ENCODE results near the gene SLC13A2. TPM values are rescaled to one million over a fixed set of nuclear protein-coding genes. Genes with fewer than 3 reads are reported as not detected.

SLC13A2 gene
- total RNA-seq, 1 experiment from 2014 or later = 0.57 TPM

DNA sequence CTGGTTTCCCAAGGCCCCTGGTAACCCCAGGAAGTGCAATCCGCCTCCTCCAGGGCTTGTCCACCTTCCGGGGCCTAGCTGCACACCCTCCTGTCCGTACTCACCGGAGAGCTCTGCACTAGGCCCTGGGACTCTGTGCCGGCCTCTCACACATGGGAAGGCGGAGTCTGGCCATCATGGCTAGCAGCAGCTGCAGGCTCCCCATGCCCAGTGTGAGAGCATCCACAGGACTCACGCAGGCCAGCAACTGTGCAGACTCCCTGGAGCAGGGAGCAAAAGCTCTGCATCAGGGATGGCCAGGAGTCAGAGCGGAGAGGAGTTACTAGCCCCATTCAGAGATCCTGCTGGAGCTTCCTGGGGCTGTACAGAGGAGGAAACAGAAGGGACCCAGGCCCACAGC lies 52.9 kb downstream of the SLC13A2 start:
- POLR2A ChIA-PET = no interaction called here
- Mint-ChIP-seq H3K27me3 (ENCODE audit: insufficient read depth, unreplicated experiment) (no peaks in the 10 kb centered on the region), H3K36me3 (ENCODE audit: insufficient read depth, unreplicated experiment) (peaks cover 7% of the 10 kb centered on the region), H3K4me3 (ENCODE audit: unreplicated experiment) (no peak overlapping the region), H3K4me1 (ENCODE audit: low read depth, unreplicated experiment) (peaks cover 22% of the 10 kb centered on the region), H3K27ac (ENCODE audit: unreplicated experiment) (peak overlapping the region; percentile 97), H3K9me3 (ENCODE audit: unreplicated experiment) (no peaks in the 10 kb centered on the region)
- intact Hi-C loops (cut with micrococcal nuclease; ENCODE audit: unreplicated experiment) = no loop called here
- Histone ChIP-seq H3K4me3 (ENCODE audit: low read depth, low read length) (no peak overlapping the region), H3K9me3 (no peaks in the 10 kb centered on the region), H3K27me3 (replicated peaks; ENCODE audit: control insufficient read depth, insufficient read depth, low read length) (no peaks in the 10 kb centered on the region), H3K4me1 (peaks cover 37% of the 10 kb centered on the region), H3K36me3 (ENCODE audit: control insufficient read depth, insufficient read depth, low read length) (no peaks in the 10 kb centered on the region)
- CTCF ChIA-PET = no interaction called here
- TF ChIP-seq, protein P1, sequence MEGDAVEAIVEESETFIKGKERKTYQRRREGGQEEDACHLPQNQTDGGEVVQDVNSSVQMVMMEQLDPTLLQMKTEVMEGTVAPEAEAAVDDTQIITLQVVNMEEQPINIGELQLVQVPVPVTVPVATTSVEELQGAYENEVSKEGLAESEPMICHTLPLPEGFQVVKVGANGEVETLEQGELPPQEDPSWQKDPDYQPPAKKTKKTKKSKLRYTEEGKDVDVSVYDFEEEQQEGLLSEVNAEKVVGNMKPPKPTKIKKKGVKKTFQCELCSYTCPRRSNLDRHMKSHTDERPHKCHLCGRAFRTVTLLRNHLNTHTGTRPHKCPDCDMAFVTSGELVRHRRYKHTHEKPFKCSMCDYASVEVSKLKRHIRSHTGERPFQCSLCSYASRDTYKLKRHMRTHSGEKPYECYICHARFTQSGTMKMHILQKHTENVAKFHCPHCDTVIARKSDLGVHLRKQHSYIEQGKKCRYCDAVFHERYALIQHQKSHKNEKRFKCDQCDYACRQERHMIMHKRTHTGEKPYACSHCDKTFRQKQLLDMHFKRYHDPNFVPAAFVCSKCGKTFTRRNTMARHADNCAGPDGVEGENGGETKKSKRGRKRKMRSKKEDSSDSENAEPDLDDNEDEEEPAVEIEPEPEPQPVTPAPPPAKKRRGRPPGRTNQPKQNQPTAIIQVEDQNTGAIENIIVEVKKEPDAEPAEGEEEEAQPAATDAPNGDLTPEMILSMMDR (IDR thresholded peaks at IDR 0.05; ENCODE audit: insufficient read depth in 1 of 2, low read depth in 1 of 2, low read length in 1 of 2, severe bottlenecking in 1 of 2, unreplicated experiment in 1 of 2) = no peak
- no peak for DNase-seq
- BruUV-seq (replicated peaks) = no TSS peak

DNA sequence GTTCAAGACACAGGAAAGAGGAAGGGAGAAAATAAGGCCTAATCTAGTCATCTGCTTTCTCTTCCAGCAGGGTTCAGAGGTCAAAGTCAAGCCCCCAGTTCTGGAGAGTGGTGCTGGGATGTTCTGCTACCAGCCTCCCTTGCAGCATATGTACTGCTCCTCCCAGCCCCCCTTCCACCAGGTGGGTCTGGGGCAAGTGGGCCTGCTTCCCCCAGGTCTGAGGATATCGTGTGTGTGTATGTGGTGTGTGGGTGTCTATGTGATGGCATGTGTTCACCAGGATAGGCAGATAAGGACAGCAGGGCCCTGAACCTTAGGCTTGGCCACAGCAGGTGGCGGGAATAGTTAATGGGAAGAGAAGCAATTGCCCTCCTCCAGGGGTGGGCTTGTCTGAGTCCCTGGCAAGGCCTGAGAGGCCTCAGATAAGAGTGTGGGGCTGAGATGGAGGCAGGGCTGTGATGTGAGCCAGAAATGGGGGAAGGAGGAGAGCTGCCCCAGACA lies 53.8 kb downstream of the SLC13A2 start:
- Histone ChIP-seq H3K27me3 (replicated peaks; ENCODE audit: control insufficient read depth, insufficient read depth, low read length) (no peaks in the 10 kb centered on the region), H3K36me3 (ENCODE audit: control insufficient read depth, insufficient read depth, low read length) (no peaks in the 10 kb centered on the region), H3K4me3 (ENCODE audit: low read depth, low read length) (no peak overlapping the region), H3K9me3 (no peaks in the 10 kb centered on the region), H3K4me1 (peaks cover 37% of the 10 kb centered on the region)
- CTCF ChIA-PET = no interaction called here
- Mint-ChIP-seq H3K27ac (ENCODE audit: unreplicated experiment) (no peak overlapping the region), H3K36me3 (ENCODE audit: insufficient read depth, unreplicated experiment) (peaks cover 7% of the 10 kb centered on the region), H3K27me3 (ENCODE audit: insufficient read depth, unreplicated experiment) (no peaks in the 10 kb centered on the region), H3K4me3 (ENCODE audit: unreplicated experiment) (no peak overlapping the region), H3K9me3 (ENCODE audit: unreplicated experiment) (no peaks in the 10 kb centered on the region), H3K4me1 (ENCODE audit: low read depth, unreplicated experiment) (peaks cover 22% of the 10 kb centered on the region)
- POLR2A ChIA-PET = no interaction called here
- intact Hi-C loops (cut with micrococcal nuclease; ENCODE audit: unreplicated experiment) = no loop called here
- BruUV-seq (replicated peaks) = no TSS peak
- no peak for DNase-seq
- TF ChIP-seq, protein P1 (IDR thresholded peaks at IDR 0.05; ENCODE audit: insufficient read depth in 1 of 2, low read depth in 1 of 2, low read length in 1 of 2, severe bottlenecking in 1 of 2, unreplicated experiment in 1 of 2) = no peak

DNA sequence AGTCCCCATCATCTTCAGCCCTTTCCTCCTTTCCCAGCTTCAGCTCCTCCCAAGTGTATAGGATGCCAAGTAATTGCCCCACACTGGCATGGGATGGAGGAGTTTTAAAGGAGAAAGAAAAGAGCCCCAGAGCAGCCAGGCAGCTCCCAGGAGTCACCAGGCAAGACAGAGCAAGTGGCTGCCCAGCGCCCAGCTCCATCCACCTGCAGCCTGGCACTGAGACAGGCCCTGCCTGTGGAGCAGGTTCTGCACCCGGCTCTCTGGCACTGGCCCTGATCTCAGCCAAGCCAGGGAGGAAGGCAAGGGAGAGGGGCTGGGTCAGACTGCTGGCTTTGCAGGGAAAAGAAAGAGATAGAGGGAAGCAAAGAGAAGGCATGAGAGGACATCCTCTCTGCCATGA lies 54.4 kb downstream of the SLC13A2 start:
- H3K4me1 ChIP-seq = peaks cover 37% of the 10 kb centered on the region
- Mint-ChIP-seq H3K4me3 (ENCODE audit: unreplicated experiment) (no peak overlapping the region), H3K4me1 (ENCODE audit: low read depth, unreplicated experiment) (peaks cover 22% of the 10 kb centered on the region), H3K9me3 (ENCODE audit: unreplicated experiment) (no peaks in the 10 kb centered on the region), H3K27ac (ENCODE audit: unreplicated experiment) (no peak overlapping the region), H3K27me3 (ENCODE audit: insufficient read depth, unreplicated experiment) (no peaks in the 10 kb centered on the region), H3K36me3 (ENCODE audit: insufficient read depth, unreplicated experiment) (peaks cover 7% of the 10 kb centered on the region)
- ChIA-PET CTCF (no interaction called here), POLR2A (no interaction called here)
- H3K36me3 ChIP-seq (ENCODE audit: control insufficient read depth, insufficient read depth, low read length) = no peaks in the 10 kb centered on the region
- H3K4me3 ChIP-seq (ENCODE audit: low read depth, low read length) = no peak overlapping the region
- H3K27me3 ChIP-seq (replicated peaks; ENCODE audit: control insufficient read depth, insufficient read depth, low read length) = no peaks in the 10 kb centered on the region
- BruUV-seq (replicated peaks) = no TSS peak
- TF ChIP-seq, protein P1 (IDR thresholded peaks at IDR 0.05; ENCODE audit: insufficient read depth in 1 of 2, low read depth in 1 of 2, low read length in 1 of 2, severe bottlenecking in 1 of 2, unreplicated experiment in 1 of 2) = no peak
- H3K9me3 ChIP-seq = no peaks in the 10 kb centered on the region
- no peak for DNase-seq
- intact Hi-C loops (cut with micrococcal nuclease; ENCODE audit: unreplicated experiment) = no loop called here

Data from Caco-2 (cell line).